Stomach (tissue), 9 donors: ENCODE results near the gene HAT1. TPM values are rescaled to one million over a fixed set of nuclear protein-coding genes. Genes with fewer than 3 reads are reported as not detected.
A peak's percentile ranks its signal among the peaks of the same experiment; 100 is the strongest.

Source experiments
- DNase-seq, 2 donors: peaks; one replicate each; pipeline versions ENCODE4 v3.0.0 to v3.0.0-alpha.2; 2013 to 2019
- H3K27ac ChIP-seq, 5 donors: fragments of 200-600 bp in 4 of 5; sonication (generic) in 4 of 5; one replicate each; pipeline ENCODE4 v1.5.1; 2013 to 2019; ENCODE audit warnings: mild to moderate bottlenecking in 1 of 5, moderate library complexity in 1 of 5
- H3K27me3 ChIP-seq, 3 donors: fragments of 200-600 bp; sonication (generic); one replicate each; pipeline ENCODE4 v1.5.1; 2017 to 2019; ENCODE audit warnings: mixed run types in 1 of 3
- H3K36me3 ChIP-seq, 4 donors: fragments of 200-600 bp; sonication (generic); 1 replicate in 3 of 4; 2 replicates in 1 of 4; pipeline ENCODE4 v1.5.1; 2016 to 2019
- H3K4me1 ChIP-seq, 4 donors: fragments of 200-600 bp; sonication (generic); one replicate each; pipeline ENCODE4 v1.5.1; 2016 to 2019
- H3K4me3 ChIP-seq, 4 donors: fragments of 200-600 bp; sonication (generic) in 3 of 4; one replicate each; pipeline ENCODE4 v1.5.1; 2016 to 2019; ENCODE audit warnings: mild to moderate bottlenecking in 1 of 4
- H3K9me3 ChIP-seq, 4 donors: fragments of 200-600 bp; sonication (generic); one replicate each; pipeline ENCODE4 v1.5.1; 2016 to 2019
- EP300 ChIP-seq: sonication (generic); formaldehyde crosslinking; IDR thresholded peaks from one replicate; pipeline ENCODE4 v1.6.1; 2017; ENCODE audit warnings: antibody characterized with exemption
- POLR2A ChIP-seq, 4 donors: fragments of 450-650 bp; IDR thresholded peaks; one replicate each; pipeline ENCODE4 v1.6.1; 2016; ENCODE audit warnings: antibody characterized with exemption in 4 of 4, control low read depth in 2 of 4, mild to moderate bottlenecking in 1 of 4, moderate library complexity in 1 of 4
- POLR2AphosphoS5 ChIP-seq, 3 donors: sonication (generic); formaldehyde crosslinking; IDR thresholded peaks; one replicate each; pipeline ENCODE4 v1.6.1; 2016; ENCODE audit warnings: antibody characterized with exemption in 3 of 3
- WGBS, 5 donors: extraction: QIAGEN DNeasy Blood & Tissue Kit in 3 of 5; methylation state at CpG; one replicate each; pipeline versions ENCODE4 v1.1.5 to v1.1.7; 2013 to 2018; 5-methylcytosine and 5-hydroxymethylcytosine counted together
- intact Hi-C: fragments of 100-400 bp; cut with DNase I; formaldehyde crosslinking; loops from one replicate; pipeline ENCODE4 v1.15.1; 2023; ENCODE audit warnings: low total_unique reads
- polyA plus RNA-seq, 3 donors: library from polyadenylated mRNA; stranded (reverse); fragments of 200-250 nt; gene quantifications; one replicate each; pipeline ENCODE4 v1.2.3, GENCODE V29; 2013
- total RNA-seq, 5 donors: library from RNA; depleted of rRNA; stranded (reverse); fragments of >200 nt; gene quantifications; one replicate each; pipeline versions ENCODE4 v1.1.0 to v1.2.3, GENCODE V29; 2014 to 2016
- TF ChIP-seq, protein P1 (sequence below), 7 experiments: fragments of 450-650 bp in 4 of 7; fragments of 200-600 bp in 3 of 7; sonication (generic) in 3 of 7; IDR thresholded peaks; one replicate each; pipeline ENCODE4 v1.5.1; 2016 to 2019; ENCODE audit warnings: antibody characterized with exemption in 7 of 7, control low read depth in 2 of 7, mild to moderate bottlenecking in 1 of 7
- donor health status: healthy with polysubstance abuse.
- donor health status: Bipolar disorder and iron deficiency.
- donor health status: healthy.

HAT1 gene
- total and polyA plus RNA-seq, 8 donors, result 2.9 to 59.8 (median 26.6) TPM

DNA sequence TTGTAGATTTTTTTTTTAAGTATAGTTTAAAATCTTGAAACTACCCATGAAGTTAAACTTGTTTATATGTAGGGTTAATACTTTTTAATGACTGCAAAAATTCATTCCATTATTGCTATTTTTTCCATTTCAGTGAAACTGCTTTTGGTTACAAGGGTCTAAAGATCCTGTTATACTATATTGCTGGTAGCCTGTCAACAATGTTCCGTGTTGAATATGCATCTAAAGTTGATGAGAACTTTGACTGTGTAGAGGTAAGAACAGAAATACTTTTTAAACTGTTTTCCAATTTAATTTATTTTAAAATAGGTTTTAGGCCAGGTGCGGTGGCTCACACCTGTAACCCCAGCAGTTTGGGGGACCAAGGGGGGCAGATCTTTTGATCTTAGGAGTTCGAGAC, 30.5 kb downstream of the HAT1 start:
- Histone ChIP-seq H3K36me3 (peaks cover 4 to 59% (median 28%) of the 10 kb centered on the region in 4 donors), H3K9me3 (no peaks in the 10 kb centered on the region), H3K27ac (no peak overlapping the region), H3K4me3 (no peak overlapping the region), H3K4me1 (peaks cover 0 to 16% (median 2%) of the 10 kb centered on the region in 4 donors), H3K27me3 (no peaks in the 10 kb centered on the region)
- no peak for DNase-seq
- intact Hi-C loops, result no loop called here
- TF ChIP-seq POLR2AphosphoS5 (IDR thresholded peaks at IDR 0.05) (no peak), EP300 (no peak), POLR2A (IDR thresholded peaks at IDR 0.05) (no peak)
- TF ChIP-seq, protein P1, sequence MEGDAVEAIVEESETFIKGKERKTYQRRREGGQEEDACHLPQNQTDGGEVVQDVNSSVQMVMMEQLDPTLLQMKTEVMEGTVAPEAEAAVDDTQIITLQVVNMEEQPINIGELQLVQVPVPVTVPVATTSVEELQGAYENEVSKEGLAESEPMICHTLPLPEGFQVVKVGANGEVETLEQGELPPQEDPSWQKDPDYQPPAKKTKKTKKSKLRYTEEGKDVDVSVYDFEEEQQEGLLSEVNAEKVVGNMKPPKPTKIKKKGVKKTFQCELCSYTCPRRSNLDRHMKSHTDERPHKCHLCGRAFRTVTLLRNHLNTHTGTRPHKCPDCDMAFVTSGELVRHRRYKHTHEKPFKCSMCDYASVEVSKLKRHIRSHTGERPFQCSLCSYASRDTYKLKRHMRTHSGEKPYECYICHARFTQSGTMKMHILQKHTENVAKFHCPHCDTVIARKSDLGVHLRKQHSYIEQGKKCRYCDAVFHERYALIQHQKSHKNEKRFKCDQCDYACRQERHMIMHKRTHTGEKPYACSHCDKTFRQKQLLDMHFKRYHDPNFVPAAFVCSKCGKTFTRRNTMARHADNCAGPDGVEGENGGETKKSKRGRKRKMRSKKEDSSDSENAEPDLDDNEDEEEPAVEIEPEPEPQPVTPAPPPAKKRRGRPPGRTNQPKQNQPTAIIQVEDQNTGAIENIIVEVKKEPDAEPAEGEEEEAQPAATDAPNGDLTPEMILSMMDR (IDR thresholded peaks at IDR 0.05), result no peak
- 97 to 100% (median 99%) methylated on average over 3 of the region's 3 CpGs for whole genome bisulfite sequencing, 5 donors

DNA sequence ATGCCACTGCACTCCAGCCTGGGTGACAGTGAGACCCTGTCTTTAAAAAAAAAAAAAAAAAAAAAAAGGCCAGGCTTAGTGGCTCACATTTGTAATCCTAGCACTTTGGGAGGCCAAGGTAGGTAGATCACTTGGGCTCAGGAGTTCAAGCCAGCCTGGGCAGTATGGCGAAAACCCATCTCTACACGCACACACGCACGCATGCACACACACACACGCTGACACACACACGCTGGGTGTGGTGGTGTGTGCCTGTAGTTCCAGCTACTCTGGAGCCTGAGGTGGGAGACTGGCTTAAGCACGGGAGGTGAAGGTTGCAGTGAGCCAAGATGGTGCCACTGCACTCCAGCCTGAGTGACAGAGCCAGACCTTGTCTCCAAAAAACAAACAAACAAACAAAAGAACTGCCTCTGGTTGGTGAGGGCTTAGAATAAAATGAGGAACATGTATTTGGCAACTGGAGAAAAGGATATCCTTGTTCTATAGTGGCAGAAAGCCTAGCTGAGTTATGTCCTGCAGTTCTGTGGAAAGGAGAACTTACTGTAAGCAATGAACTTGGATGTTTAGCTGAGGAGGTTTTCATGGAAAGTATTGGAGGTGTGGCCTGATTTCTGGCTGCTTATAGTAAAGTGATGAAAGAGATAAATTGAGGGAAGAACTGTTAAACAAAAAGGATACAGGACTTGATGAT, 34.0 kb downstream of the HAT1 start:
- peaks cover 4 to 34% (median 17%) of the 10 kb centered on the region in 4 donors for H3K36me3 ChIP-seq
- no peaks in the 10 kb centered on the region for H3K27me3 ChIP-seq
- H3K4me1 ChIP-seq, result peaks cover 0 to 24% (median 7%) of the 10 kb centered on the region in 4 donors
- 76 to 96% (median 93%) methylated on average over 7 of the region's 7 CpGs for WGBS, 5 donors
- no peak for DNase-seq
- H3K9me3 ChIP-seq, result no peaks in the 10 kb centered on the region
- intact Hi-C loops, result no loop called here
- no peak overlapping the region for H3K4me3 ChIP-seq
- TF ChIP-seq, protein P1 (IDR thresholded peaks at IDR 0.05), result no peak
- TF ChIP-seq POLR2A (IDR thresholded peaks at IDR 0.05) (no peak), EP300 (no peak), POLR2AphosphoS5 (IDR thresholded peaks at IDR 0.05) (no peak)
- H3K27ac ChIP-seq, result peak overlapping the region in 2 of 5 donors; percentile 9 to 47

DNA sequence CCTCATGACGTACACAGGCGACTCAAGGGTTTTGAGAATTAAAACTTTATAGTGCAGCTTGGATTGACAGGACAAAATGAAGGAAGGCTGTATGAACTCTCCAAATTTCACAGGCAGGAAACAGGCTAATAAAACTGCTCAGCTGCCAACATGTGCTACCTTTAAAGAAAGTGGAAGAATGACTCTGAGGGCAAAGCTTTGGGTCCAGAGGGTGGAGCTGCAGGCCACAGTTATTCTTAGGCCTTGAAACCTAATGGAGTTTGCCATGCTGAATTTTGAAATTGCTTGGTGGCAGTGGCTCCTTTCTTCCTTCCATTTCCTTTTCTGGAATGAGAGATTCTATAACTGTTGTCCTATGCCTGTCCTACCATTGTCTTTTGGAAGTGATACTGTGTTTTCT, 34.8 kb downstream of the HAT1 start:
- no peaks in the 10 kb centered on the region for H3K9me3 ChIP-seq
- H3K4me1 ChIP-seq, result peaks cover 0 to 24% (median 7%) of the 10 kb centered on the region in 4 donors
- no peak overlapping the region for H3K4me3 ChIP-seq
- H3K36me3 ChIP-seq, result peaks cover 4 to 34% (median 17%) of the 10 kb centered on the region in 4 donors
- H3K27me3 ChIP-seq, result no peaks in the 10 kb centered on the region
- peak overlapping the region in 1 of 5 donors; percentile 9 for H3K27ac ChIP-seq
- intact Hi-C loops, result no loop called here
- no peak for DNase-seq
- WGBS, 5 donors, result 95 to 100% (median 97%) methylated on average over 2 of the region's 2 CpGs
- TF ChIP-seq POLR2A (IDR thresholded peaks at IDR 0.05), result no peak
- TF ChIP-seq, protein P1 (IDR thresholded peaks at IDR 0.05), result no peak

DNA sequence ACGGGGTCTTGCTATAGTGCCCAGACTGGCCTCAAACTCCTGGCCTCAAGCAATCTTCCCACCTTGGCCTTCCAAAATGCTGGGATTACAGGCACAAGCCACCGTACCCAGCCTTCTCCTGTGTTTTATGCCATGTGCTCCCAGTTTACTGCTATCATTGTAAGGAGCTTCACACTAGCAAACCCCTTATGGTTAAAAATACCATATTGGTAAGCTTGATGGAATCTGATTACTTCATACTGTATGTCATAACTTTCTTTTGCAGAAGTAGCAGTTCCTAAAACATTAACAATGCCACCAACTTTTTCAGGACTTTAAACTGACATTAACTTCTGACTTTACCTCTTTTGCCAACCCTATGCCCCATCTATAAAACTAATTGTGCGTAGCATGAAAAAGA, 36.2 kb downstream of the HAT1 start:
- H3K36me3 ChIP-seq, result peaks cover 0 to 22% (median 11%) of the 10 kb centered on the region in 4 donors
- TF ChIP-seq POLR2A (IDR thresholded peaks at IDR 0.05), result no peak
- TF ChIP-seq POLR2AphosphoS5 (IDR thresholded peaks at IDR 0.05), result no peak
- TF ChIP-seq EP300, result no peak
- TF ChIP-seq, protein P1 (IDR thresholded peaks at IDR 0.05), result no peak
- 82 to 97% (median 90%) methylated on average over 3 of the region's 3 CpGs for WGBS, 5 donors
- peaks cover 0 to 24% (median 7%) of the 10 kb centered on the region in 4 donors for H3K4me1 ChIP-seq
- H3K27me3 ChIP-seq, result no peaks in the 10 kb centered on the region
- H3K27ac ChIP-seq, result no peak overlapping the region
- no peak overlapping the region for H3K4me3 ChIP-seq
- intact Hi-C loops, result no loop called here
- no peaks in the 10 kb centered on the region for H3K9me3 ChIP-seq
- DNase-seq, result no peak
